ENCODE results near the gene ZSCAN32. TPM values are rescaled to one million over a fixed set of nuclear protein-coding genes. Genes with fewer than 3 reads are reported as not detected.

ZSCAN32 gene
- total RNA-seq, 4 donors from 2014 or later: 1.00 to 12.7 (median 11.6) TPM

DNA sequence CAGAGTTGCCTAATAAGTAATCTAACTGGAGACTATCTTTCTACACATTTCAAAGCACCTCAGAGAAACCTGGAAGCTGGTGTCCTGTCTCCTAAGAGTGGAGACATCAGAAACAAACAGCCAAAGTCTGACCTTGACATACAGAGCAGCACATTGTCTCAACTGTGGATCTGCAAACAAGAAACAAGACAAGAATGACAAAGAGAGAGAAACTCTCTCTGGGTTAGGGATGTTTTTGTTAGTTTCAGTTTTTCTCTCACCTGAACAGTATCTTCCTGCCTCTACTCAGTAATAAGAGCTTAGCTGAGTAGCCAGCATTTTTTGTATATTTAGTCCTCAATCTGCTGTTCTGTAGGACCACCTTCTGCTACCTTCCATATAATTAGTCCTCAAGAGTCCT is 33.6 kb upstream of the ZSCAN32 start:
- peaks cover 0 to 3% of the 10 kb centered on the region in 2 donors for H3K9me3 ChIP-seq
- H3K27ac ChIP-seq: no peak overlapping the region

DNA sequence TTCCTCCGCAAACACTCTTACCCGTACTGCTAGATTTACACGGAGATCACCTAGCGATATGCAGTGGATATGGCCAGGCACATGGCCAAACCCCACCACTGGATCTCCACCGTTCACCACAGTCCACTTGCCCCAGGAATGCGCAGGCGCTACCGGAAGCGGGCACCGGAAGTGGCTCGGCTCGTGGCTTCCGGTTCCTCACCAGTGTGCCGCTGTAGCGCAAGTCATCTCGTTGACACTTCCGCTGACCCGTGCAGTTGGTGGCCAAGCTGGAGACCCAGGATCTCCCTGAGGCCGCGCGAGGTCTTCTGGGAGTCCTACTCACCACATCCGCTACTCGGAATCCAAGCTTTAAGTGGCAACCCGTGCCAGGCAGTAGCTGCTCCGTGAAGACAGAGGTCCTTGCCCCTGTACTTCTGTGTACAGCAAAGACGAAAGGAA is 31.0 kb upstream of the ZSCAN32 start:
- Histone ChIP-seq H3K4me1 (no peaks in the 10 kb centered on the region), H3K9me3 (no peaks in the 10 kb centered on the region), H3K4me3 (peak overlapping the region in 1 of 4 donors; percentile 27), H3K27me3 (peaks cover 8% of the 10 kb centered on the region), H3K36me3 (no peaks in the 10 kb centered on the region), H3K27ac (no peak overlapping the region)
- WGBS, 2 donors (ENCODE audit: low coverage in 1 of 2): 79% methylated on average over 26 of the region's 26 CpGs; no CpG with 5 or more reads in 1 of the 2 donors
- intact Hi-C loops (cut with DNase I; ENCODE audit: low total_unique reads): no loop called here
- peak; percentile 19 for DNase-seq
- TF ChIP-seq POLR2AphosphoS5 (IDR thresholded peaks at IDR 0.05) (no peak), POLR2A (IDR thresholded peaks at IDR 0.05) (no peak), EP300 (IDR thresholded peaks at IDR 0.05; ENCODE audit: low read depth) (no peak)
- TF ChIP-seq, protein P1, sequence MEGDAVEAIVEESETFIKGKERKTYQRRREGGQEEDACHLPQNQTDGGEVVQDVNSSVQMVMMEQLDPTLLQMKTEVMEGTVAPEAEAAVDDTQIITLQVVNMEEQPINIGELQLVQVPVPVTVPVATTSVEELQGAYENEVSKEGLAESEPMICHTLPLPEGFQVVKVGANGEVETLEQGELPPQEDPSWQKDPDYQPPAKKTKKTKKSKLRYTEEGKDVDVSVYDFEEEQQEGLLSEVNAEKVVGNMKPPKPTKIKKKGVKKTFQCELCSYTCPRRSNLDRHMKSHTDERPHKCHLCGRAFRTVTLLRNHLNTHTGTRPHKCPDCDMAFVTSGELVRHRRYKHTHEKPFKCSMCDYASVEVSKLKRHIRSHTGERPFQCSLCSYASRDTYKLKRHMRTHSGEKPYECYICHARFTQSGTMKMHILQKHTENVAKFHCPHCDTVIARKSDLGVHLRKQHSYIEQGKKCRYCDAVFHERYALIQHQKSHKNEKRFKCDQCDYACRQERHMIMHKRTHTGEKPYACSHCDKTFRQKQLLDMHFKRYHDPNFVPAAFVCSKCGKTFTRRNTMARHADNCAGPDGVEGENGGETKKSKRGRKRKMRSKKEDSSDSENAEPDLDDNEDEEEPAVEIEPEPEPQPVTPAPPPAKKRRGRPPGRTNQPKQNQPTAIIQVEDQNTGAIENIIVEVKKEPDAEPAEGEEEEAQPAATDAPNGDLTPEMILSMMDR (IDR thresholded peaks at IDR 0.05): no peak
- in situ Hi-C loops (cut with MboI; ENCODE audit: low pct_ligation_motif_present in 1 of 4, low pct_unique_long_range_greater_than_20kb in 1 of 4, low sequenced_read_pairs in 3 of 4): no loop called here

More for the DNA sequence above, 33.6 kb upstream of the ZSCAN32 start:
- intact Hi-C loops (cut with DNase I; ENCODE audit: low total_unique reads) (no loop called here), in situ Hi-C loops (cut with MboI; ENCODE audit: low pct_ligation_motif_present in 1 of 4, low pct_unique_long_range_greater_than_20kb in 1 of 4, low sequenced_read_pairs in 3 of 4) (no loop called here)
- no peaks in the 10 kb centered on the region for H3K4me1 ChIP-seq
- no peaks in the 10 kb centered on the region for H3K36me3 ChIP-seq
- no peak for DNase-seq
- H3K4me3 ChIP-seq: no peak overlapping the region
- peaks cover 15% of the 10 kb centered on the region for H3K27me3 ChIP-seq
- no peak for TF ChIP-seq EP300 (IDR thresholded peaks at IDR 0.05; ENCODE audit: low read depth)
- TF ChIP-seq POLR2AphosphoS5 (IDR thresholded peaks at IDR 0.05): no peak
- TF ChIP-seq, protein P1 (IDR thresholded peaks at IDR 0.05): no peak
- TF ChIP-seq POLR2A (IDR thresholded peaks at IDR 0.05): no peak

DNA sequence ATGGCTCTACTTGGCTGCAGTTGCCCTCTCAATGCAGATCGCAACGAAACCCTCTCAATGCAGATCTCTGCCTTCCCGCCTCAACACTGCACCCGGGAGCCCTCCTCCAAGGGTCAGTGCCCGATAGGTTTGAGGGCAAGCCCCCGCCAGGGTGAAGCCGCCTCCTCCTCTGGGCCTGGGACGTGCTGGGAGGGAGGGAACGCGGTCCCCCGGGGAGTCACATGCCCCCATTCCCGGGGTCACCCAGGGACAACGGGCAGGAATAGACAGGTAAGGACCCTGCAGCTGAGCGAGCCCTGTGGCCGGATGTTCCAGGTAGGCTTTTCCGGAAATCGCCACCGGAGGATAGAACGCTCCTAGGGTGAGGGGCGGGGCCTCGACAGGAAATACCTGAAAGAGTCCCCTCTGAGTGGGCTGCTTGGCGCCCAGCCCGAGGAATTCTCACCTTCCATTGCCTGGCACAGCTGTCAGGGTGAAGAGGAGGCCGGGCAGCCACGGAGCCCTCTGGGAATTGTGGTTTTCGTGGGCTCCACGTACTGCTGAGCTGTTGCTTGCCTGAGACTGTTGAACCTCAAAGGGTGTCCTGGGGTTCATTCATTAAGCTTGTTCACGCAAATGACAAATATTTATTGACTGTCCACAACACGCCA is 13.1 kb upstream of the ZSCAN32 start:
- Histone ChIP-seq H3K9me3 (peaks cover 54% of the 10 kb centered on the region in 2 donors), H3K27ac (no peak overlapping the region), H3K27me3 (no peaks in the 10 kb centered on the region), H3K4me3 (no peak overlapping the region), H3K36me3 (peaks cover 0 to 27% (median 10%) of the 10 kb centered on the region in 4 donors), H3K4me1 (no peaks in the 10 kb centered on the region)
- no peak for DNase-seq
- 58 to 86% methylated on average over 2 to 19 of the region's 29 CpGs for WGBS, 2 donors (ENCODE audit: low coverage in 1 of 2)
- in situ Hi-C loops (cut with MboI; ENCODE audit: low pct_ligation_motif_present in 1 of 4, low pct_unique_long_range_greater_than_20kb in 1 of 4, low sequenced_read_pairs in 3 of 4) (loop anchor here in 1 of 4 donors (25.0 kb wide), 1 partner anchor 102 kb away; the partner anchor contains the start of genes TIGD7 and ZNF75A), intact Hi-C loops (cut with DNase I; ENCODE audit: low total_unique reads) (no loop called here)
- TF ChIP-seq POLR2AphosphoS5 (IDR thresholded peaks at IDR 0.05) (no peak), EP300 (IDR thresholded peaks at IDR 0.05; ENCODE audit: low read depth) (no peak), POLR2A (IDR thresholded peaks at IDR 0.05) (no peak)
- TF ChIP-seq, protein P1 (IDR thresholded peaks at IDR 0.05): no peak

DNA sequence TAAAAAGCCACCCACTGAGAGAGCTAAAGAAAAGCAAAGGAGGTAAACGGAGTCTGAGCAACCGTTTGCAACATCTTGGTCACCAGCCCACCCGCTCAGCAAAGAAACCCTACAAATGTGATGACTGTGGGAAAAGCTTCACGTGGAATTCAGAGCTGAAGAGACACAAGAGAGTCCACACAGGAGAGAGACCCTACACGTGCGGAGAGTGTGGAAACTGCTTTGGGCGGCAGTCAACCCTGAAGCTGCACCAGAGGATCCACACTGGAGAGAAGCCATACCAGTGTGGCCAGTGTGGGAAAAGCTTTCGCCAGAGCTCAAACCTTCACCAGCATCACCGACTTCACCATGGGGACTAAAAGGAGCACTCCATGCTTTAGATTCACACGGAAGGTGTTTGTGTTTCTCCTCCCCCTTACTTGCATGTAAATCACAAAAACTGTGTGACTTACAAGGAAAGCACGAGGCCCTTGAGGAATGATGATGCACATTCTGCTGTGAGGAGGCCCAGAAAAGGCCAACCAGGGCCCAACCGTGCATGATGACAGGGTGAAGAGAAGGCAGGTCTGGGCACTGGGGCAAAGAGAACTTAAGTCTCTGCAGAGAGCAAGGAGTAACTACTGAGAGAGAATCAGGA is 7.9 kb upstream of the ZSCAN32 start:
- WGBS, 2 donors (ENCODE audit: low coverage in 1 of 2): 98 to 100% methylated on average over 1 to 12 of the region's 12 CpGs
- H3K36me3 ChIP-seq: peaks cover 4 to 78% (median 40%) of the 10 kb centered on the region in 4 donors
- TF ChIP-seq, protein P1 (IDR thresholded peaks at IDR 0.05): no peak
- no peak for TF ChIP-seq POLR2AphosphoS5 (IDR thresholded peaks at IDR 0.05)
- TF ChIP-seq EP300 (IDR thresholded peaks at IDR 0.05; ENCODE audit: low read depth): no peak
- TF ChIP-seq POLR2A (IDR thresholded peaks at IDR 0.05): no peak
- H3K4me1 ChIP-seq: no peaks in the 10 kb centered on the region
- H3K9me3 ChIP-seq: peaks cover 79 to 82% of the 10 kb centered on the region in 2 donors
- in situ Hi-C loops (cut with MboI; ENCODE audit: low pct_ligation_motif_present in 1 of 4, low pct_unique_long_range_greater_than_20kb in 1 of 4, low sequenced_read_pairs in 3 of 4): loop anchor here in 2 of 4 donors (10.0 to 25.0 kb wide), 2 partner anchors 96 to 114 kb away; partner anchors contain the start of genes TIGD7 (in 1 of the 2) and ZNF75A (in 1 of the 2)
- no peak overlapping the region for H3K4me3 ChIP-seq
- H3K27me3 ChIP-seq: no peaks in the 10 kb centered on the region
- no peak for DNase-seq
- no peak overlapping the region for H3K27ac ChIP-seq
- intact Hi-C loops (cut with DNase I; ENCODE audit: low total_unique reads): no loop called here
